Fibroblast of peridontal ligament (primary cell): ENCODE results near the gene SBK2.

Experiments
- DNase-seq: peaks from one replicate; pipeline ENCODE4 v3.0.0-alpha.2; 2010; ENCODE audit errors: extremely low read depth

SBK2 gene

GRCh38 chr19:55486043-55486970 is 50.6 kb downstream of the SBK2 start:
- DNase-seq: no peak

GRCh38 chr19:55485439-55486011 is 51.4 kb downstream of the SBK2 start:
- no peak for DNase-seq

GRCh38 chr19:55484593-55485438 is 52.1 kb downstream of the SBK2 start, which contains the start of gene NAT14:
NAT14 (plus strand) TSS chr19:55485188; CDS start chr19:55485709, 521 bp downstream.
- peak; percentile 49 for DNase-seq

- no peak for DNase-seq
These were observed 53.0 kb downstream of the SBK2 start for GRCh38 chr19:55483706-55484592.

GRCh38 chr19:55482967-55483705 is 53.8 kb downstream of the SBK2 start:
- DNase-seq: no peak

GRCh38 chr19:55482156-55482961 is 54.6 kb downstream of the SBK2 start:
- no peak for DNase-seq

GRCh38 chr19:55481794-55482155 is 55.2 kb downstream of the SBK2 start:
- DNase-seq: no peak

GRCh38 chr19:55481148-55481793 is 55.7 kb downstream of the SBK2 start:
- no peak for DNase-seq

GRCh38 chr19:55479451-55480230 is 57.3 kb downstream of the SBK2 start:
- DNase-seq: no peak

GRCh38 chr19:55479045-55479444 is 57.9 kb downstream of the SBK2 start:
- no peak for DNase-seq
